HG02571 (cell line): ENCODE results near the gene GNPNAT1.

Experiments
- ATAC-seq: cut with Tn5 transposase; IDR thresholded peaks from one replicate; pipeline ENCODE4 v1.9.1; 2021; ENCODE audit warnings: mild to moderate bottlenecking, moderate library complexity; ENCODE audit not compliant: unreplicated experiment

The GNPNAT1 gene

DNA sequence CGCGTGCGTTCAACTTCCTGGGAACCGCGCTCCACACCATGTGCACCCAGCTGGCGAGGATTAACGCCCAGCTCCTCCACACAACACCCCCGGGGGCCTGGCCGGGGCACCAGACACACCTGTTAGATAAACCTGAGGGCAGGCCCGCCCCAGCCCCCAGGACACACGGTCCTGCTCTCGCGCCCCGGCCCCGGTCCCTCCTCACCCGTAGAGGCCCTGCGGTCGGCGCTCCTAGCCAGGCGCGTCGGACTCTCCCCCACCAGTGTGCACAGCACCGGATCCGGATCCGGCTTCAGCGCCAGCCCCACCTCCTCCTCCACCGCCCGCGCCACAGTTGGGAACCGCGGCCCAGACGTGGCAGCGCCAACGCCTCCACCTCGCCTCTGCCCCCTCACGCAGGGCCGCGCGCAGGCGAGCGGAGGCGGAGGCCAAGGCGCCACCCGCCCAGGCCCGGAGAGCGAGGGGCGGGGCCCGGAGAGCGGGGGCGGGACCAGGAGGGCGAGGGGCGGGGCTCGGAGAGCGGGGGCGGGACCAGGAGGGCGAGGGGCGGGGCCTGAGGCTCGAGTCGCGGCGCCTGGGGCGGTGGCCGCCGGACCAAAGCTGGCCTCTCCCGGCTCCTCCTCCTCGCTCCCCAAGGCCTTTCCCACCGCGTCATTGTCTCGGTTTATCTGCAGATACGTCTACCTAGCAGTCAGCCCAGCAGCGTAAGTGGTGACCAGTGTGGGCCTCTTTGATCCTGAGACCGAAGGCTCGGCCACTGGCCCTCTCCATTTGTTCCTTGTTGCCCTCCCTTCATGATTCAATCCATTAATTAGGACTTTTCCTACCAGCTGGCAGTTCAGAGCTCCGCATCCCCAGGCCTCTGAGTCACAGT is at the start of gene GNPNAT1:
Gene GNPNAT1, minus strand, starts transcription at position 385 of the 874 bp plus-strand sequence. CDS start 6,957 bp downstream, outside the sequence.
- ATAC-seq, result peak; percentile 85

DNA sequence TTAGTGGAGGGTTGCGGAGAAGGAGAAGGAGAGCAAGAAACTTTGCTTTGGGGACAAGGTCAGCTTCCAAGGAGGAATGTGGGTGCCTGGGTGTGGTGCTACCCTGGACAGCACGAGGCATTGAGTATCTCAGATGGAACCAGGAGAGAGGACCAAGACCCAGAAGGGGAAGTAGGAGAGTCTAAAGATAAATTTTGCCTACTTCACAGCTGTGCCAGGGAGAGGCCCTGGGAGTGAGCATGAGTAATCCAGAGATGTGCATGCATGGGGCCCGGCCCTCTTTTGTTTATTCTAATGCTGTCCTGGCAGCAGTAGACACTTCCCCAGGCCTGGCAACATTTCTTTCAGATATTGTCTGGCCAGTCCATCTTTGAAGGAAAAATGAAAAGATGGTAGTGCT is 49.5 kb upstream of the GNPNAT1 start:
- no peak for ATAC-seq

DNA sequence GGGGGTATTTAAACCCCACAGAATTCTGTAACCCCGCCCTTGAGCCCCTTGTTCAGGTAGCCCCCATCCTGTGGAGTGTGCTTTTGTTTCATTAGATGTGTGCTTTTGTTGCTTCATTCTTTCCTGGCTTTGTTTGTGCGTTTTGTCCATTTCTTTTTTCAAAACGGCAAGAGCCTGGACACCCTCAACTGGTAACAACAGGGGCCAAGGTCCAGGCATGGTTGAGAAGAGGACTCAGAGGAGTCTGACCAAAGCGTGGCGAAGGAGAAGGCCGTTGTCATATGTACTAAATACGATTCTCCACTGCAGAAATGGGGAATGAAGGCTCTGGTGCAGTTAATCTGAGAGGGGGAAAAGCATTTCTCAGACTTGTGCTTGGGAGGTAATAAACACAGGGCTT is 46.0 kb upstream of the GNPNAT1 start:
- ATAC-seq, result no peak

- no peak for ATAC-seq
These were observed 44.7 kb upstream of the GNPNAT1 start for GRCh38 chr14:52836063-52836462.

DNA sequence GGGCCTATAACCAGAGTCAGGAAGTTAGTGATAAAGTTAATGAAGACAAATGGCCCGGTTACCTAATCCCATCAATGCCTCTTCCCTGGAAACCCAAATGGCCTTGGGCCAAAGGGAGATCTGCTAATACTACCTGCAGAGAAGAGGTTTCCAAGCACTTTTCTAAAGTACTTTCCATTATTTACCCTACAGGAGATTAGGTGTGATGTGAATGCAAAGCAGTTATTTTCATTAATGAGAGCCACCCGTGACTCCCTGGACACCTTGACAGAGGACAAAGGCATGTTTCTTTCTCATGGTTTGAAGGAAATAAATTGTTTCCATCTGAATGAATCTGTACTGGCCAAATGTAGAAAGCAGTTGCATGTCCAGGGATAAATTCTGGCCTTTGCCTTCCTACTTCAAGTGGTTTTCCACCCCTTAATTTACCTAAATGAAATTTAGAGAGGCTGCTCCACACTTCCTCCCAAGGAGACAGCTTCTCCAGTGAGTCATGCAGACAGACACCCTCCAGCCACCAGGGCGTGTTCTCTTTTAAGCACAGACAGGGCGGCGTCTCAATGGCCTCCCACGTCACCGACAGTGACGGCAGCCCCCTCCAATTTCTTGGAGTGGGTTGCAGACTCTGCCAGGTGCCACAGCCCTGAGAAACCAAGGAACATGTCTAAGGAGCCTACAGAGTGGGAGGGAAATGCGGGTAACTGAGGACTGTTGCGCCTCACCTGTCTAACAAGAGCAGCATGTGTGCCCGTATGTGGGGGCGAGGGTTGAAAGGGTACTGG is 43.9 kb upstream of the GNPNAT1 start:
- ATAC-seq, result no peak

DNA sequence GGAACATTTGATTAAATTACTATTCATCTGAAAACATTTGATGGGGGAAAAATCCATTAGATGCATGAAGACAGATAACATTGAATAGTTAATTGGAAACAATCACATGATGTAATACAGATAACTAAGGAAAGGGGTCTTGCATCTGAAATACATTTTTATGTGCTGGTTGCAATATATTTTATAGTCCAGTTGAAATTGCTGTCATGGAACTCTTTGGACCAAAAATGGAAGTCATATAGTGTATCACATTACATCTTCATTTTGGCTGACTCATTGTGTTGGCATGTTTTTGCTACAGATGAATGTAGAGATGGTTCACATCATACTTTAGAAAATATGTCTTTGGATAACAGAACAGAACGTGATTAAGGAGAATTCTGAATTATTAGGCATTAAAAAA is 43.0 kb upstream of the GNPNAT1 start:
- no peak for ATAC-seq

DNA sequence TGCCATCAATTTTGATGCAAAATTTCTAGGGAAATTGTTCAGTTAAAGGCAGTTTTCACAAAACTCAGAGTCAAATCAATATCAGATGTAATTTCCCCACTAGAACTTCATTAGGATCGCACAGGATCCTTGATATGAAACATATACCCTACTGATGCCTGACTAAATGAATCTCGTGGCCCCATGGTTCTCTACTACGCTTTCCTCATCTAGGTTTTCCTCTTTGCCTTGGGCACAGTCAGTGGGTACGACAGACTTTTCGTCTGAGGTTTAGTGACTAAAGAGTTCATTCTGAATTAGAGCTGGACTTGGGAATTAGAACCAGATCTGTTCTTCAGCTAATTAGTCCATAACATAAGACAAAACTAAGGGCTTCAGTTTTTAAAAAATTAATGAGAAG is 42.5 kb upstream of the GNPNAT1 start:
- ATAC-seq, result no peak

DNA sequence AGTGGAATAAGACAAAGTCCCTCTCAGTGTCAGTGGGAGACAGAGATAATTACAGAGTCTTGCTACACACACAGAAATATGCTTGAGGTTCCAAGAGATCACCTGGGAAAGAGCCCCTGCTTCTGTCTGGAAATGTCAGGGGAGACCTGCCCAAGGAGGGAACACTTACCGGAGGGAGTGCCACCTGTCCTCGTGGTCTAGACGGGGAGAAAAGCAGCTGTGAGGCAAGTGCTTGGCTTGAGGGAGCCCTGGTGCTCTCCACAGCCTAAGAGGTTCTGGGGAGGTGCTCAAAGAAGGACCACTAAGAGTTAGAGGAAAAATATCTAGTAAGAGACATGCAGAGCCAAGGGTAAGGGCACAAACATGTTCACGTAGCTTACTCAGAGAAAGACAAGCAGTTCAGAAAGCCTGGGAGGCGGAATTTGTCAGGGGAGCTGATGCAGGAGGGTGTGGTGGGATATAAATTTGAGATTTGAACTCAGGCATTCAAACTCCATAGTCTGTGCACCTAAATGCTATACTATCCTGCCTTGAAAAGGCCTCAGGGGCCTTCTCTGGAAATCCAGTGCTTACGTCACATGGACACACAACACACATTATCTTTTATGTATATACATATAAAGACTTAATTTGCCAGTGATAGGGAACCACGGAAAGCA is 38.2 kb upstream of the GNPNAT1 start:
- no peak for ATAC-seq

- ATAC-seq, result no peak
These were observed 36.0 kb upstream of the GNPNAT1 start for GRCh38 chr14:52827426-52827825.

GRCh38 chr14:52825085-52825484 is 33.7 kb upstream of the GNPNAT1 start:
- no peak for ATAC-seq

- no peak for ATAC-seq
These were observed 33.1 kb upstream of the GNPNAT1 start for GRCh38 chr14:52824462-52824861.

- no peak for ATAC-seq
These were observed 30.4 kb upstream of the GNPNAT1 start for GRCh38 chr14:52821805-52822250.

DNA sequence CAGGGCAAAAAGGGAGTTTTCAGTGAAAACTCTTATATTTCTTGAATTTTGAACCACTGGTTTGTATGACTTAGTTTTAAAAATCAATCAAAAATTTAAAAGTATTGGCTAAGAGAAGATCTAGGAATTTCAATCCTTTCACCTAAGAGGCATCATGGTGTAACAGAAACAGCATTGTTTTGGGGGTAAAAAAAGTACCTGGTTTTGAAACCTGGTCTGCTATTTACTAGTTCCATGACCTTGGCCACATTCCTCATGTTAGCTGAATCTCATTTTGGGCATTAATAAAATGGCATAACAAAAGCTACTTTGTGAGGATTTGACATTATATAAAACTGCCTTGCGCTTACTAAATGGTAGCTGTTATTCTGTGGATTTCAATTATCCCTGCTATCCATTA is 16.7 kb upstream of the GNPNAT1 start:
- no peak for ATAC-seq

DNA sequence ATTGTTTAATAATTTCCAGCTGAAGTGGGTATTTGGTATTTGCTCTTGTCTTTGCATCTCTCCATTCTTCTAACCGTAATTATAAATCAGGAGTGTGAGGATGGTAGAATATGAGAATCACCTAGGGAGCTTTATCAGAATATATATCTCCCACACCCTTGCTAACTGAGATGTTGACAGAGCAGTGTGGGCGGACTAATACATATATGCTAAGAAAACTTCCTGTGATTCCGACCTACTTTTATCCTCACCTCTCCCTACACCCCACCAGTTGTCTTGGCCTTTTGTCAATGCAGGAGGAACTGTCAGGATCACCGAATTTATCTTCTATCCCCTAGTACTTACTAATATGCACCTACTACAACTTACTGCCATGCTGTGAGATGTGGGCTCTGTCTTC is 14.7 kb upstream of the GNPNAT1 start:
- ATAC-seq, result no peak

GRCh38 chr14:52802597-52802996 is 11.2 kb upstream of the GNPNAT1 start:
- ATAC-seq, result no peak

DNA sequence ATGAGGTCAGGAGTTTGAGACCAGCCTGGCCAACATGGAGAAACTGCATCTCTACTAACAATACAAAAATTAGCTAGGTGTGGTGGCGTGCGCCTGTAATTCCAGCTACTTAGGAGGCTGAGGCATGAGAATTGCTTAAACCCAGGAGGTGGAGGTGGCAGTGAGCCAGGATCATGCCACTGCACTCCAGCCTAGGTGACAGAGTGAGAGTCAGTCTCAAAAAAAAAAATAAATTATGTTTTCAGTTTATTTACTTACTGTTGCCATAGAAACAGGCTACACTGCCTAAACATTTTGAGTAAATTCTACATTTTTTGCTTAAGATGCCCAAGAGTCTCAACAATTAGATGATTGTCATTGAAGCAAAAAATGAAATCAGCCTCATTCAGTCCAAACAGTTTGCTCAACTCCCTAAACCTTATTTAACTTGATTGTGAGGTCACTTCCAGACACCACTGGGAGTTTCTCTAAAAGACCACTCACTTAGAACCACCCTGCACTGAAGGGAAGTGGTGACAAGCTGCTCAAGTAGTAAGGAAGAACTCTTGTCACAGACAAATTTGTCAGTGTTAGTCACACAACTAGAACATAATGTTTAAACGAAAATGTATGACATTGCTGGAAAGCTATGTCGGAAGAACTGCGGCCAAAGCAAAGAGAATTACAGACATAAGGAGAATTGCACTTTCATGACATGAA is 9.8 kb upstream of the GNPNAT1 start:
- ATAC-seq, result no peak

DNA sequence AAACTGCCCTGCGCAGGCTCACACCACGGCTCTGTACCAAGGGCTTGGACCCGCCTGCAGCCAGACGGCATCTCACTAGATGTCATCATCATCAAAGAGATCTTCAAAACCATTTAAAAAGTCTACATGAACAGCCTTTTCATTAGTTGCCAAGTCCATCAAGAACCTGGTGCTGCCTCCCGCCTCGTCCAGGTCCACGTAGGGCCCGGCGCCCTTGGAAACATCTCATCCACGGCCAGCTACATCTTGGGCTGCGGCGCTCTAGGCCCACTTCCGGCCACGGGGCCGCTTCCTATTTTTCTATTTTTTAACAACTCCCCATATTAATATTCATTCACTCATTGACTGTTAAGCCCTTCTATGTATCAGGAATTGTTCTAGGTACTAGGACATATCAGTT is 7.4 kb upstream of the GNPNAT1 start:
- ATAC-seq, result no peak

- no peak for ATAC-seq
These were observed 6.2 kb upstream of the GNPNAT1 start for GRCh38 chr14:52797653-52798052.

DNA sequence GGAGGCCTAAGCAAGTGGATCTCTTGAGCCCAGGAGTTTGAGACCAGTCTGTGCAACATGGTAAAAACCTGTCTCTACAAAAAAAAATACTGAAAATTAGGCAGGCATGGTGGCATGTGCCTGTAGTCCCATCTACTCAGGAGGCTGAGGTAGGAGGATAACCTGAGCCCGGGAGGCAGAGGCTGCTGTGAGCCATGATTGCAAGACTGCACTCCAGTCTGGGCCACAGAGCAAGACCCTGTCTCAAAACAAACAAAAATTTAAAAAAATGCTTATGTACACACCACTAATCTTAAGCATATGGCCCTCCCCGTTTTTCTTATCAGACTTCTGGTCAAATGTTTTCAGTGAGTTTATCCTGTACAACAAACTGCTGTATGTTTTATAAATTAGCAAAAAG is 1.7 kb upstream of the GNPNAT1 start:
- ATAC-seq, result no peak

GRCh38 chr14:52792097-52792415 is 649 bp upstream of the GNPNAT1 start:
- no peak for ATAC-seq

DNA sequence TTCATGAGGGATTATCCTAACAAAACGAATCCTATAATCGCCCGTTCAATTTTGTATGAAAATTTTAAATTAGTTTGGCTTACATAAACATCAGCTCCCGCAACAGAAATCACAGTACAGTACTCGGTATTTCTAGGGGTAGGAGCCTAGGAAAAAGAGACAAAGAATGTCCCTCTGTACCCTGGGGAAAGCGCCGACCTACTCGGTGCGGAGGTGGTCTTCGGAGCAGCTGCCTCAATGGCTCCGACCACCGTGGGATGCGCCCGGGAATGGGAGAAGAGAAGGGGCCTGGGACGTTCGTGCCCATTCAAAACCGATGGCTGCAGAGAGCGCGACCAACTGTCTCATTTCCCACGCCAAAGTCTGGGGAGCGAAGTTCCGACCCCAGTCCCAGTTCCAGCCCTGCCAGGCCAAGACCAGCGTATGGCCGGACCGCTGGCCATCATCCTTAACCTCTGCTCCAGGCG is 618 bp downstream of the GNPNAT1 start:
- ATAC-seq, result no peak
